H9 (cell line): ENCODE results near the gene BACH2. TPM values are rescaled to one million over a fixed set of nuclear protein-coding genes. Genes with fewer than 3 reads are reported as not detected.

Experiments
- DNase-seq: peaks from one replicate; pipeline ENCODE4 v3.0.0-alpha.2; 2017
- H2AFZ ChIP-seq: one replicate; pipeline ENCODE4 v1.6.1; 2013; ENCODE audit warnings: mild to moderate bottlenecking, low read length, control low read depth, moderate library complexity
- H2AK5ac ChIP-seq: 2 replicates; pipeline ENCODE4 v1.6.1; 2013; ENCODE audit warnings: low read length, control low read depth, mixed read lengths; ENCODE audit not compliant: insufficient read length
- H2BK120ac ChIP-seq: one replicate; pipeline ENCODE4 v1.6.1; 2013; ENCODE audit warnings: low read depth, mild to moderate bottlenecking, low read length, control low read depth, inconsistent platforms; ENCODE audit not compliant: poor library complexity, severe bottlenecking
- H2BK12ac ChIP-seq: 2 replicates; pipeline ENCODE4 v1.6.1; 2013; ENCODE audit warnings: low read length, control low read depth, mixed read lengths, low read depth; ENCODE audit not compliant: insufficient read length
- H2BK15ac ChIP-seq: 2 replicates; pipeline ENCODE4 v1.6.1; 2013; ENCODE audit warnings: low read depth, low read length, control low read depth
- H2BK20ac ChIP-seq: one replicate; pipeline ENCODE4 v1.6.1; 2013; ENCODE audit warnings: low read depth, mild to moderate bottlenecking, low read length, control low read depth, inconsistent platforms; ENCODE audit not compliant: poor library complexity, severe bottlenecking
- H2BK5ac ChIP-seq: 2 replicates; pipeline ENCODE4 v1.6.1; 2013; ENCODE audit warnings: low read length, control low read depth, mixed read lengths; ENCODE audit not compliant: insufficient read length
- H3K14ac ChIP-seq: 2 replicates; pipeline ENCODE4 v1.6.1; 2013; ENCODE audit warnings: low read length, control low read depth; ENCODE audit not compliant: insufficient read depth
- H3K18ac ChIP-seq: 2 replicates; pipeline ENCODE4 v1.6.1; 2013; ENCODE audit warnings: low read depth, mild to moderate bottlenecking, mixed read lengths, low read length, control low read depth; ENCODE audit not compliant: insufficient read length
- H3K23ac ChIP-seq: 2 replicates; pipeline ENCODE4 v1.6.1; 2013; ENCODE audit warnings: low read length, control low read depth, mixed read lengths, low read depth; ENCODE audit not compliant: insufficient read length
- H3K23me2 ChIP-seq: 2 replicates; pipeline ENCODE4 v1.6.1; 2013; ENCODE audit warnings: low read depth, mild to moderate bottlenecking, mixed read lengths, low read length, control low read depth; ENCODE audit not compliant: insufficient read length, poor library complexity, severe bottlenecking
- H3K27ac ChIP-seq: 2 replicates; pipeline ENCODE4 v1.5.1; 2013; ENCODE audit warnings: low read length, control low read depth, mixed read lengths, low read depth; ENCODE audit not compliant: insufficient read length
- H3K27me3 ChIP-seq: 2 replicates; pipeline ENCODE4 v1.6.1; 2013; ENCODE audit warnings: low read length, control low read depth, inconsistent platforms; ENCODE audit not compliant: insufficient read depth
- H3K4ac ChIP-seq: 2 replicates; pipeline ENCODE4 v1.6.1; 2013; ENCODE audit warnings: low read depth, mild to moderate bottlenecking, control low read depth, inconsistent platforms, low read length, moderate library complexity
- H3K4me1 ChIP-seq: 2 replicates; pipeline ENCODE4 v1.6.1; 2013; ENCODE audit warnings: low read length, control low read depth, inconsistent platforms; ENCODE audit not compliant: insufficient read depth
- H3K4me2 ChIP-seq: 2 replicates; pipeline ENCODE4 v1.6.1; 2013; ENCODE audit warnings: low read length, control low read depth, mixed read lengths; ENCODE audit not compliant: insufficient read length, insufficient read depth
- H3K56ac ChIP-seq: 2 replicates; pipeline ENCODE4 v1.6.1; 2013; ENCODE audit warnings: low read depth, mild to moderate bottlenecking, mixed read lengths, low read length, control low read depth; ENCODE audit not compliant: insufficient read length
- H3K79me1 ChIP-seq: 2 replicates; pipeline ENCODE4 v1.6.1; 2013; ENCODE audit warnings: low read depth, mild to moderate bottlenecking, moderate library complexity, low read length, control low read depth, inconsistent platforms; ENCODE audit not compliant: insufficient read depth, poor library complexity, severe bottlenecking
- H3K79me2 ChIP-seq: 2 replicates; pipeline ENCODE4 v1.6.1; 2013; ENCODE audit warnings: low read length, control low read depth, inconsistent platforms; ENCODE audit not compliant: insufficient read depth
- H3K9ac ChIP-seq: 2 replicates; pipeline ENCODE4 v1.6.1; 2013; ENCODE audit warnings: low read length, control low read depth, mixed read lengths; ENCODE audit not compliant: insufficient read length; ENCODE audit errors: extremely low read depth
- H3K9me3 ChIP-seq: one replicate; pipeline ENCODE4 v1.6.1; 2013; ENCODE audit warnings: low read depth, low read length, inconsistent platforms; ENCODE audit not compliant: control insufficient read depth
- H3T11ph ChIP-seq: one replicate; pipeline ENCODE4 v1.6.1; 2013; ENCODE audit warnings: mild to moderate bottlenecking, low read length, control low read depth, inconsistent platforms
- H4K20me1 ChIP-seq: one replicate; pipeline ENCODE4 v1.6.1; 2013; ENCODE audit not compliant: control insufficient read depth, insufficient read length, insufficient read depth
- H4K5ac ChIP-seq: 2 replicates; pipeline ENCODE4 v1.6.1; 2013; ENCODE audit warnings: low read depth, mild to moderate bottlenecking, mixed read lengths, low read length, control low read depth; ENCODE audit not compliant: insufficient read length
- H4K8ac ChIP-seq: replicated peaks from 2 replicates; pipeline ENCODE4 v1.6.1; 2013; ENCODE audit warnings: low read length, control low read depth, mixed read lengths, low read depth; ENCODE audit not compliant: insufficient read length
- H4K91ac ChIP-seq: 2 replicates; pipeline ENCODE4 v1.6.1; 2013; ENCODE audit warnings: low read depth, mild to moderate bottlenecking, moderate library complexity, mixed read lengths, low read length, control low read depth; ENCODE audit not compliant: insufficient read length
- H3K27ac Mint-ChIP-seq, 3 experiments: 2 replicates in 2 of 3; 3 replicates in 1 of 3; pipeline ENCODE4 v1.8.0; 2020 to 2021; ENCODE audit warnings: mixed read lengths in 3 of 3, mild to moderate bottlenecking in 1 of 3, moderate library complexity in 1 of 3
- H3K27me3 Mint-ChIP-seq: 2 replicates; pipeline ENCODE4 v1.8.0; 2021; ENCODE audit warnings: low read depth, mild to moderate bottlenecking, moderate library complexity, mixed read lengths
- H3K36me3 Mint-ChIP-seq, 3 experiments: 2 replicates in 2 of 3; 3 replicates in 1 of 3; pipeline ENCODE4 v1.8.0; 2020 to 2021; ENCODE audit warnings: low read depth in 3 of 3, mixed read lengths in 3 of 3; ENCODE audit not compliant: insufficient read depth in 1 of 3
- H3K4me1 Mint-ChIP-seq, 2 experiments: 2 replicates each; pipeline ENCODE4 v1.8.0; 2020; ENCODE audit warnings: mixed read lengths in 2 of 2
- H3K4me3 Mint-ChIP-seq, 2 experiments: 2 replicates in 1 of 2; 3 replicates in 1 of 2; pipeline ENCODE4 v1.8.0; 2020 to 2021; ENCODE audit warnings: mild to moderate bottlenecking in 2 of 2, mixed read lengths in 2 of 2, moderate library complexity in 1 of 2
- H3K9me3 Mint-ChIP-seq, 2 experiments: 2 replicates in 1 of 2; 3 replicates in 1 of 2; pipeline ENCODE4 v1.8.0; 2020; ENCODE audit warnings: mild to moderate bottlenecking in 2 of 2, mixed read lengths in 2 of 2, moderate library complexity in 1 of 2
- WGBS: extraction: QIAGEN DNeasy Blood & Tissue Kit; methylation state at CpG from one replicate; pipeline ENCODE4 v1.1.7; 2013; ENCODE audit warnings: missing lambda C conversion rate, low lambda C conversion rate, mixed read lengths; ENCODE audit not compliant: insufficient read length; ENCODE audit errors: extremely low coverage; 5-methylcytosine and 5-hydroxymethylcytosine counted together
- total RNA-seq: library from RNA; stranded (reverse); gene quantifications from 2 replicates; pipeline ENCODE4 v1.2.1, GENCODE V29; 2021
- TF ChIP-seq, protein P1 (sequence below): fragments of 200-600 bp; sonication (generic); conservative IDR thresholded peaks from 3 replicates; pipeline ENCODE4 v1.8.0; 2021; ENCODE audit warnings: antibody characterized with exemption, mild to moderate bottlenecking

BACH2 gene
- total RNA-seq, 1 experiment from 2014 or later: 2.0 TPM

- Histone ChIP-seq H3K27ac (no peak overlapping the region), H3K9me3 (peaks cover 4% of the 10 kb centered on the region), H2AK5ac (no peak overlapping the region), H3K4ac (no peak overlapping the region), H2BK12ac (no peak overlapping the region), H4K5ac (no peak overlapping the region), H3K79me1 (no peaks in the 10 kb centered on the region), H3K18ac (no peak overlapping the region), H3K9ac (no peak overlapping the region), H3K27me3 (no peaks in the 10 kb centered on the region), H3T11ph (no peak overlapping the region), H3K4me1 (peaks cover 5% of the 10 kb centered on the region; the same call in 1 of the 2 replicates), H2BK15ac (no peak overlapping the region), H2BK120ac (no peak overlapping the region), H3K23me2 (no peaks in the 10 kb centered on the region), H3K14ac (no peak overlapping the region), H4K20me1 (peaks cover 2% of the 10 kb centered on the region), H3K79me2 (no peaks in the 10 kb centered on the region), H2BK20ac (no peak overlapping the region), H2AFZ (no peak overlapping the region), H3K56ac (no peak overlapping the region), H3K23ac (no peak overlapping the region), H2BK5ac (no peak overlapping the region), H4K91ac (no peak overlapping the region), H3K4me2 (no peak overlapping the region), H4K8ac (no peak overlapping the region)
- Mint-ChIP-seq H3K4me1 (no peaks in the 10 kb centered on the region), H3K9me3 (peaks cover 9% of the 10 kb centered on the region in 2 experiments), H3K4me3 (no peak overlapping the region), H3K27me3 (no peaks in the 10 kb centered on the region), H3K27ac (no peak overlapping the region), H3K36me3 (peaks cover 0 to 4% (median 2%) of the 10 kb centered on the region in 3 experiments; a peak in 4 of 7 replicates)
- WGBS: no CpG with 5 or more reads among the region's 2 CpGs
- TF ChIP-seq, protein P1, sequence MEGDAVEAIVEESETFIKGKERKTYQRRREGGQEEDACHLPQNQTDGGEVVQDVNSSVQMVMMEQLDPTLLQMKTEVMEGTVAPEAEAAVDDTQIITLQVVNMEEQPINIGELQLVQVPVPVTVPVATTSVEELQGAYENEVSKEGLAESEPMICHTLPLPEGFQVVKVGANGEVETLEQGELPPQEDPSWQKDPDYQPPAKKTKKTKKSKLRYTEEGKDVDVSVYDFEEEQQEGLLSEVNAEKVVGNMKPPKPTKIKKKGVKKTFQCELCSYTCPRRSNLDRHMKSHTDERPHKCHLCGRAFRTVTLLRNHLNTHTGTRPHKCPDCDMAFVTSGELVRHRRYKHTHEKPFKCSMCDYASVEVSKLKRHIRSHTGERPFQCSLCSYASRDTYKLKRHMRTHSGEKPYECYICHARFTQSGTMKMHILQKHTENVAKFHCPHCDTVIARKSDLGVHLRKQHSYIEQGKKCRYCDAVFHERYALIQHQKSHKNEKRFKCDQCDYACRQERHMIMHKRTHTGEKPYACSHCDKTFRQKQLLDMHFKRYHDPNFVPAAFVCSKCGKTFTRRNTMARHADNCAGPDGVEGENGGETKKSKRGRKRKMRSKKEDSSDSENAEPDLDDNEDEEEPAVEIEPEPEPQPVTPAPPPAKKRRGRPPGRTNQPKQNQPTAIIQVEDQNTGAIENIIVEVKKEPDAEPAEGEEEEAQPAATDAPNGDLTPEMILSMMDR: no peak
- DNase-seq: no peak
Measured at GRCh38 chr6:90048206-90048967, 248.3 kb downstream of the BACH2 start.
